ENCODE data around the gene JSRP1. TPM values are rescaled to one million over a fixed set of nuclear protein-coding genes. Genes with fewer than 3 reads are reported as not detected.
A peak's percentile ranks its signal among the peaks of the same experiment; 100 is the strongest.

The JSRP1 gene
- total RNA-seq, 1 experiment from 2014 or later = not detected

- DNase-seq (ENCODE audit: low read depth) = no peak
Measured at GRCh38 chr19:2247433-2248101, 8.7 kb downstream of the JSRP1 start.

DNA sequence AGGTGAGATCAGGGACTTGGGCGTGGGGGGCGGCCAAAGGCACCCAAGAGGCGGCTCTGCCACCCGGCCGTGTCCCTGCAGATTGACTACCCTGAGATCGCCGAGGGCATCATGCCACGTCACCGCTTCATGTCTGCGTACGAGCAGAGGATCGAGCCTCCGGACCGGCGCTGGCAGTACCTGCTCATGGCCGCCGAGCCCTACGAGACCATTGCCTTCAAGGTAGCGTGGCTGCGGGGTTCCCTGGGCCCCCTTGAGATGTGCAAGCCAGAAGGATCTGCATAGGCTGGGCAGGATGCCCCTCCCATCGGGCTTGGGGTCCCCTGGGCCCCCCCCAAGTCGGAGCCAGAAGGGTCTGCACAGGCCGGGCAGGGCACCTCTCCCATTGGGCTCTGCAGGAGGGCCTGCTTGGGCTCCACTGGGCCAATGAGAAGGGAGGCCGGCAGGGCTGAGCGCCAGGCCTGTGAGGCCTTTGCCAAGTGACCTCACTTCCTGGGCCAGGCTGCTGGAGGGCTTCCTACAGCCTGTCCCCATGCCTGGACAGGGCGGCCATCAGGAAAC, 9.3 kb downstream of the JSRP1 start:
- peak; percentile 43 for DNase-seq (ENCODE audit: low read depth)

DNA sequence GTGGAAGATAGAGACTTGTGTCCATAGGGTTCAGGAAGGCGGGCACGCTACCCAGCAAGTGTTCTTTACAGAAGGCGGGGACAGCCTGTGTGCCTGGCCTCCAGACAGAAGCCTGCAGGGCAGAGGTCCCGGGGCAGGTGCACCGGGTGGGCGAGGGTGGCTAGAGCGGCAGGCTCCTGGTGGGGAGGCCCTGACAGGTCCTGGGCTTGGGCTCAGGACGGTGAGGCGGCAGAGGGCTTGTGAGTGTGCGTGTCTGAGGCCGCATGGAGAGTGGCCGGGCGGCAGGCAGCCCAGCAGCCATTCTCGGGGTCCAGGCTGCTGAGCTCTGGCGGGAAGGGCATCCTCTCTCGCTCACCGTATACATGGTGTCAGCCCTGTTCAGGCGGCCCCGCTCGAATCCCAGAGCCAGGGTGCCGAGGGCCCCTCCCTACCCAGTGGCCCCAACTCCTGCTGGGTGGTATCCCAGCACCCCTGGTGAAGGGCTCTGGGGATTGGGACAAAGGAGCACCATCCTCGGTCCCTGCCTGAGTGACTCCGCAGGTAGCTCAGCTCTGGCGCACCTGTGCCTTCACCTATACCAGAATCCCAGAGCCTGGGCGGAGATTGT, 10.1 kb downstream of the JSRP1 start:
- DNase-seq (ENCODE audit: low read depth) = no peak

GRCh38 chr19:2245273-2245672, 10.9 kb downstream of the JSRP1 start:
- no peak for DNase-seq (ENCODE audit: low read depth)

- no peak for DNase-seq (ENCODE audit: low read depth)
Measured at GRCh38 chr19:2244486-2244885, 11.7 kb downstream of the JSRP1 start.

GRCh38 chr19:2244125-2244411, 12.1 kb downstream of the JSRP1 start:
- no peak for DNase-seq (ENCODE audit: low read depth)

DNA sequence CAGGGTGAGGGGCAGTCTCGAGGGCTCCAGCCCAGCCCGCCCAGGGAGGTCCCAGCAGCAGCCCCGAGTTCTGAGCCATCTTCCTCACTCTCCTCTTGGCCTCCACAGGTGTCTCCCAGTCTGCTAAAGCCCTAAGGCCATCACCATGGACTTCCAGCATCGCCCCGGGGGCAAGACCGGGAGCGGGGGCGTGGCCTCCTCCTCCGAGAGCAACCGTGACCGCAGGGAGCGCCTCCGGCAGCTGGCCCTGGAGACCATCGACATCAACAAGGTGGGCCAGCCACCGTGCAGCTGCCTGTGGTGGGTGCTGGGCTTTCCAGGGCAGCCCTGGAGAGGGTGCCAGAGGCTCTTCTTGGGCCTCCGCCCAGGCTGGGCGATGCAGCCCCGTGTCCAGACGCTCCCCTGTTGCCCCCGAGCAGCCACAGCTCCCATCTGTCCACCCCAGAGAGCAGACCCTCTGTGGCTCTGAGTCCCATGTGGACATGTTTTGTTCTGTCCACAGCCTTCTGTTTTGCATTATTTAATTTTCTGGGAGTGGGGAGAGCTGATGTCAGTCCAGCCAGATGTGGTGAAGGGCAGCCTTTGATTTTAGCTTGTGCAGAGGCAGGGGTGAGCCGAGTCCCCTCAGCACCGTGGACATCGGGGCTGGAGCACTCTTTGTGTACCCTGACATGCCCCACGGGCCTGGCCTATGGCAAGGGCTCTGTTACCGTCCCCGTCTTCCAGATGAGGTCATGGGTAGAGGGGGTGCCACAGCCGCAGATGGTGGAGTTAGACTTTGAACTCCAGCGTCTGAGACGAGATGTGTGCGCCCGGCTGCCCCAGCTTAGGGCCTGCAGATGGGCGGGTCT, 12.7 kb downstream of the JSRP1 start:
- DNase-seq (ENCODE audit: low read depth) = no peak

GRCh38 chr19:2242816-2243215, 13.4 kb downstream of the JSRP1 start:
- no peak for DNase-seq (ENCODE audit: low read depth)

GRCh38 chr19:2242092-2242537, 14.1 kb downstream of the JSRP1 start:
- no peak for DNase-seq (ENCODE audit: low read depth)

- DNase-seq (ENCODE audit: low read depth) = no peak
Measured at GRCh38 chr19:2240881-2241760, 15.1 kb downstream of the JSRP1 start.

DNA sequence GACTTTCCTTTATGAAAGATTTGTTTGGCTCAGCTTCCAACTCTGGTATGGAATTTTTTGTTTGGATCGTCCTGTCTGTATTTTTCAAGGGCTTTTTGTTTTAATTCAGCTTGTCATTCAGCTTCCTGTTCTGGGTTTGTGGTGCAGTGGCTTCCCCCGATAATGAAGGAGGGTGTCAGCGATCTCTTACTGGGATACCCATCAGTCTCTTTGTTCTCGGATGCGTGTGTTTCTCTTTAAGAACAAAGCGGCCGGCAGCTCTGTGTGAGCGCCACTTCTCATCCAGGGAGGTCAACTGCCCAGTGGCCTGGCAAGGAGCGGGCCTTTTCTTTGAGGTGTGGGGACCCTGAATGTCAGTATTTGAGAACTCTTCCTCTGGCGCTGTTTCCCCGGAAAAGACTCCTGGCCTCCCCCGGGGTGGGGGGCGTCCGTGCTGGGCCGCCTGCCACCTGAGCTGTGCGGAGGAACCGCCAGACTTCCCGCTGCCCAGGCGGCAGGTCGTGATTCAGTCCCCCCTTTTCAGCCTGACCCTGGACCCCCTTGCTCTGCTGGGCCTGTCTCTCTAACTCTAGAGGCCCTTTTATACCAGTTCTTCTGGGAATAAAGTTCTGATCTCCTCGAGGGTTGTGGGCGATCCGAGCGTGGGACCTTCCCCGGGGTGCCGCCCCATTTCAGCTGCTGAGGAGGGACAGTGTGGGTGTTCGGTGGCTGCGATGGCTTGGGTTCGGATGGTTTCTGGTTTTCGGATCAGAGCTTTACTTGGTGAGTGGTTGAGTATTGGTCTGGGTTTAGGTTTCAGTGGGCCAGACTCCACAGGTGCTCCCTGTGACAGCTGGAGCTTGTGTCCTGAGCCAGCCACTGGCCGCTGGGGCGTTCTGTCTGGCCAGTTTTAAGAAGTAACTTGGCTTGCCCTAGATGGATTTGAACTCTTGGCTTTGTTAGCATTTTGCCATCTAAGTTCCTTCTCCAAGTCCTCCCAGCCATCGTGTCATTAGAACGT, 16.1 kb downstream of the JSRP1 start:
- DNase-seq (ENCODE audit: low read depth) = no peak

- no peak for DNase-seq (ENCODE audit: low read depth)
Measured at GRCh38 chr19:2239173-2239572, 17.0 kb downstream of the JSRP1 start.

DNA sequence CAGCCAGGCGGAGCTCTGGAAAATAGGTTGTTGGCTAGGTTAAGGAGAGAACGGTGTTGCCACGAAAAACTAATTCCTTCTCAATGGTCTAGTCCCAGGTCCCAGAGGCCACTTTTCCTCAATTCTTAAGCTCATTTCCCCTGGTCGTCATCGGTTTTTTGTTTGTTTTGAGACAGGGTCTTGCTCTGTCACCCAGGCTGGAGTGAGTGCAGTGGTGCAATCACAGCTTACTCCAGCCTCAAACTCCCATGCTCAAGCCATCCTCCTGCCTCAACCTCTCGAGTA, 18.4 kb downstream of the JSRP1 start:
- no peak for DNase-seq (ENCODE audit: low read depth)

DNA sequence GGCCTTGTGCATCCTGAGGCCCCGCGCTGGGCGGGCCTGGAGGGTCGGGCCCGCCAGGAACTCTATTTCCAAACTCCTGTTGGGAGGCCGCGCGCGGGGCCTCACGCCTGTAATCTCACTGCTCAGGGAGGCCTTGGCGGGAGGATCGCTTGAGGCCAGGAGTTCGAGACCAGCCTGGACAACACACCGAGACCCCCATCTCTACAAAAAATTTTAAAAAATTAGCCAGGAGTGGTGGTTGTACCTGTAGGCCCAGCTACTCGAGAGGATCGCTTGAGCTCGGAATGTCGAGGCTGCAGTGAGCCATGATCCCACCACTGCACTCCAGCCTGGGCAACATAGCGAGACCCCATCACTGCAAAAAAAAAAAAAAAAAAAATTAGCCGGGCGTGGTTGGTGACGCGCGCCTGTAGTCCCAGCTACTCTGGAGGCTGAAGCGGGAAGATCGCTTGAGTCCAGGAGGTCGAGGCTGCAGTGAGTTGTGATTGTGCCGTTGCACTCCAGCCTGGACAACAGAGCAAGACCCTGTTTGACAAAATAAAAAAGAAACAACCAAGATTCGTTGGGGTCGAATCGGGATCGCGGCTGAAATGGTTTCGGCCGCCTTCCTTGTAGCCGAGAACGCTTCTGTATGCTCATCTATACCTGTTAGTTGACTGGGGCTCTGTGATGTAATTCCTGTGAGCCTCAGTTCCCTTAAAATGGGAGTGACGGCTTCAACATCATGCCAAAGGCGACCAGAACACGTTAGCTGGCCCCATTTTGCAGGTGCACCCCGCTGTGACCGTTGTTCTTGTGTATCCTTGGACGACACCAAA, 19.0 kb downstream of the JSRP1 start:
- DNase-seq (ENCODE audit: low read depth) = peak; percentile 38

DNA sequence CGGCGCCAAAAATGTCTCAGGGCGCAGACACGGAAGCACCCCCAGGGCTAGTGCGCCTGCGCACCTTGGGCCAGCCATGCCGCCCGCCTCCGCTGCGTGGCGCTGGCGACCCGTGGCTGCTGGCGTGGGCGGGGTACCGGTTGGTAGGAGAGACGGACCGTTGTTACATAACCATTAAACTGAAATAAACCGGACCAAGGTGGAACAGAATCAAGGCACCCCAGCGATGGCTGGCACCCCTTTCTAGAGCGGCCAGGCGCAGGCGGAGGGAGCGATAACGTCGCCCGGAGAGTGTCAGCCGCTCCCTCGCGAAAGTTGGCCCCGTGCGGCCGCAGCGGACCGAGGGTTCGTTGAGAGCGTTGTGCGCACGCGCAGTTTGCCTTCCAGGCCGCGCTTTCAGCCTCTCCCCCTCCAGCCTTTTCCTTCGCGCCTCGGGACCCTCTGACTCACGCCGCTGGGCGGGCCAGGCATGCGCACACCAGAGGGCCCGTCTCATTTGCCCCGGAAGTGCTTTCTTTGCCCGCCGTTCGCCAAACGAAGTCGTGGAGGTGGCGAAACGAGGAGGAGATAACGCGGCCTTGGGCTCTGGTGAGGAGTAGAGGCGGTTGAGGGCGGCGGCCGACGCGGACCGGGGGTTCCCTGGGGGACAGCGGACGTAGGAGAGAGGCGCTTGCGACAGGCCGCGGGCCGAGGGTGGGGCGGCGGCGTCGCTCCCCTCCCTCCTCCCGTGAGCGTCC, 19.7 kb downstream of the JSRP1 start, which contains the start of the genes PLEKHJ1 and SF3A2:
TSS of gene PLEKHJ1 (minus strand) at position 16 of the 737 bp plus-strand sequence. CDS start 81 bp downstream, outside the sequence.
TSS of gene SF3A2 (plus strand) at position 511 of the 737 bp plus-strand sequence. CDS start 6,595 bp downstream, outside the sequence.
- peak; percentile 96 for DNase-seq (ENCODE audit: low read depth)

GRCh38 chr19:2236064-2236313, 20.2 kb downstream of the JSRP1 start:
- no peak for DNase-seq (ENCODE audit: low read depth)

- no peak for DNase-seq (ENCODE audit: low read depth)
Measured at GRCh38 chr19:2235381-2236063, 20.7 kb downstream of the JSRP1 start.

DNA sequence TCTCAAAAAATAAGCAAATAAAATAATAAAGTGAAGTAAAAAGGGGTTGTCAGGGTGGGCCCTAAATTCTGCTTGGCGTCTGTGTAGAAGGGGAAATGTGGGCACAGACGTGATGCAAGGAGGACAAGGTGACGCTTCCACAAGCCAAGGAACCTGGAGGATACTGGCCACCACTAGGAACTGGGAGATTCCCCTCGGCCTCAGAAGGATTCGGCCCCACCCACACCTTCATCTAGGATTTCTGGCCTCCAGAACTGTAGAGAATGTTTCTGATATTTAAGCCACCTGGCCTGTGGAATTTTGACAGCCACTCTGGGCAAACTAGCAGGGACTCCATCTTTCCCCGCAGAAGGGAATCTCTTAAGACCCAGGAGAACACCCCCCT, 21.2 kb downstream of the JSRP1 start:
- DNase-seq (ENCODE audit: low read depth) = no peak
